ENCODE results near the gene IL17REL.

IL17REL gene

DNA sequence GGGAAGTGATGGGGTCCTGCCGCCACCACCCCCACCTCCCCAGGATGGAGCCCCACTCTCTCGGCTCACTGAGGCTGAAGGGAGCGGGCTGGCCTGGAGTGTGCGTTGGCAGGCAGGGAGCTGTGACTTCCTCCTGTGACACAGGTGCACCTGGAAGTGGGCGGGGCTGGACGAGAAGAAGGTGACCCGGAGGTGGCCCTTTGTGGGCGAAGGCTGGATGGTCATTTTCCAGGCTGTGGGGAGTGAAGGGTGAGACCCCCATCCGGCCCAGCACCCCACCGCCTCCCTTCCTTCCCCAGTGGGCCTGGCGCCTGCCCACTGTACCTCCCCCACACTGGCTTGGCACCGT lies 15.3 kb downstream of the IL17REL start:
- TF ChIP-seq POLR2AphosphoS5 (IDR thresholded peaks at IDR 0.05; ENCODE audit: low read depth, low read length) (no peak), SIN3A (IDR thresholded peaks at IDR 0.05; ENCODE audit: borderline replicate concordance, insufficient read depth, low read length) (no peak), TAF1 (IDR thresholded peaks at IDR 0.05; ENCODE audit: borderline replicate concordance, insufficient read depth, low read length) (no peak), FOXP2 (optimal IDR thresholded peaks at IDR 0.05; ENCODE audit: borderline replicate concordance, extremely low read depth, extremely low read length, insufficient read depth) (no peak)
- TF ChIP-seq, protein P1, sequence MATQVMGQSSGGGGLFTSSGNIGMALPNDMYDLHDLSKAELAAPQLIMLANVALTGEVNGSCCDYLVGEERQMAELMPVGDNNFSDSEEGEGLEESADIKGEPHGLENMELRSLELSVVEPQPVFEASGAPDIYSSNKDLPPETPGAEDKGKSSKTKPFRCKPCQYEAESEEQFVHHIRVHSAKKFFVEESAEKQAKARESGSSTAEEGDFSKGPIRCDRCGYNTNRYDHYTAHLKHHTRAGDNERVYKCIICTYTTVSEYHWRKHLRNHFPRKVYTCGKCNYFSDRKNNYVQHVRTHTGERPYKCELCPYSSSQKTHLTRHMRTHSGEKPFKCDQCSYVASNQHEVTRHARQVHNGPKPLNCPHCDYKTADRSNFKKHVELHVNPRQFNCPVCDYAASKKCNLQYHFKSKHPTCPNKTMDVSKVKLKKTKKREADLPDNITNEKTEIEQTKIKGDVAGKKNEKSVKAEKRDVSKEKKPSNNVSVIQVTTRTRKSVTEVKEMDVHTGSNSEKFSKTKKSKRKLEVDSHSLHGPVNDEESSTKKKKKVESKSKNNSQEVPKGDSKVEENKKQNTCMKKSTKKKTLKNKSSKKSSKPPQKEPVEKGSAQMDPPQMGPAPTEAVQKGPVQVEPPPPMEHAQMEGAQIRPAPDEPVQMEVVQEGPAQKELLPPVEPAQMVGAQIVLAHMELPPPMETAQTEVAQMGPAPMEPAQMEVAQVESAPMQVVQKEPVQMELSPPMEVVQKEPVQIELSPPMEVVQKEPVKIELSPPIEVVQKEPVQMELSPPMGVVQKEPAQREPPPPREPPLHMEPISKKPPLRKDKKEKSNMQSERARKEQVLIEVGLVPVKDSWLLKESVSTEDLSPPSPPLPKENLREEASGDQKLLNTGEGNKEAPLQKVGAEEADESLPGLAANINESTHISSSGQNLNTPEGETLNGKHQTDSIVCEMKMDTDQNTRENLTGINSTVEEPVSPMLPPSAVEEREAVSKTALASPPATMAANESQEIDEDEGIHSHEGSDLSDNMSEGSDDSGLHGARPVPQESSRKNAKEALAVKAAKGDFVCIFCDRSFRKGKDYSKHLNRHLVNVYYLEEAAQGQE (IDR thresholded peaks at IDR 0.05; ENCODE audit: insufficient read depth in 1 of 2, low read depth in 2 of 2, low read length in 2 of 2) = no peak

DNA sequence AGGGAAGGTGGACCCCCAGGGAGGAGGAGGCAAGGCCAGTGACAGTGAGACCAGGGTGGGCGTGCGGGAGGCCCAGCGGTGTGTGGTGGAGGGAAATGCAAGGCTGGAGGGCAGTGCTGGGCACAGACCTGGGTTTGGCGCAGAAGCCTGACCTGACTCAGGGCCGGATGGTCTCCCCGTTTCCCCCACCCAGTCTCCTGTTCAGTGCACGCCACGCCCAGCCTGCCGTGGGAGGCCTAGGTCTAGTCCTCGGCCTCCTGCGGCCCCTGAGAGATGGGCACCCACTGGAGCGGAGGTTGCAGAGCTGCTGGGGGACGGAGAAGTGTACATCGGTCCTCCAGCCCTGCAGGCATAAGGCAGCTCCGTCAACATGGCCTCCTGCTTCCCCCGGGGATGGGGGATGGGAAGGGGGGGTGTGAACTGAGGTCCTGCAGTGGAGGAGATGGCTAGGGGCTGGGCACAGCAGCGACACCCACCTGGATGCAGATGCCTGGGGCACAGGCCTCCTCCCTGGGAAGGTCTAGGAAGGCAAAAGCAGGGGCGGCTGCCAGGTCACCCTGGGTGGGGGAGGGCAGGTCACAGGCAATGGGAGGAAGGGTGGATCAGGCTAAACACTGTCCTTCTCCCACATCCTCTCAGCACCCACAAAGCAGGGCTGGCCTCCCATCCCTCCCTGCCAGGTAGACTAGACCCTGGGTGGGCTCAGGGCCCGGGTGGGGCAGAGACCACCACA lies 15.9 kb downstream of the IL17REL start:
- TF ChIP-seq TAF1 (IDR thresholded peaks at IDR 0.05; ENCODE audit: borderline replicate concordance, insufficient read depth, low read length) (no peak), POLR2AphosphoS5 (IDR thresholded peaks at IDR 0.05; ENCODE audit: low read depth, low read length) (no peak)
- TF ChIP-seq, protein P1 (IDR thresholded peaks at IDR 0.05; ENCODE audit: insufficient read depth in 1 of 2, low read depth in 2 of 2, low read length in 2 of 2) = no peak

DNA sequence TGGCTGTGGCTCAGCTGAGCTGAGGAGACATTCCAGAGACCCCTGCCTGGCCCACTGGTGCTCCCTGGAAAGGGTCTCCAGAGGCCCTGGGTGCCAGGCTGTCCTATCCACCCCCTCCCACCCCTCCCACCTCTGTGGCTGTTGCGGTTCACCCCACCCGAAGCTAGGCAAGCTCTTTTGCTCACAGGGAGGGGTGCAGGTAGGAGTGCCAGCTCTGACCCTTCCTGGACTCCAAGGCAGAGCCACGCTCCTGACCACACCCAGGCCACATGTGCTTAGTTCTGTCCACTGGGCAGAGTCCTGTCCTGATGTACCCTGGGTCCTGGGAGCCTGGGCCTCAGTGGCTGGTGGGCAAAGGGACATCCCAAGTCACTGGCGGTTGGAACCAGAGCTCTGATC lies 16.4 kb downstream of the IL17REL start:
- TF ChIP-seq, protein P1 (IDR thresholded peaks at IDR 0.05; ENCODE audit: insufficient read depth in 1 of 2, low read depth in 2 of 2, low read length in 2 of 2) = no peak
- TF ChIP-seq POLR2AphosphoS5 (IDR thresholded peaks at IDR 0.05; ENCODE audit: low read depth, low read length) (no peak), FOXP2 (optimal IDR thresholded peaks at IDR 0.05; ENCODE audit: borderline replicate concordance, extremely low read depth, extremely low read length, insufficient read depth) (no peak), SIN3A (IDR thresholded peaks at IDR 0.05; ENCODE audit: borderline replicate concordance, insufficient read depth, low read length) (no peak), TAF1 (IDR thresholded peaks at IDR 0.05; ENCODE audit: borderline replicate concordance, insufficient read depth, low read length) (no peak)

DNA sequence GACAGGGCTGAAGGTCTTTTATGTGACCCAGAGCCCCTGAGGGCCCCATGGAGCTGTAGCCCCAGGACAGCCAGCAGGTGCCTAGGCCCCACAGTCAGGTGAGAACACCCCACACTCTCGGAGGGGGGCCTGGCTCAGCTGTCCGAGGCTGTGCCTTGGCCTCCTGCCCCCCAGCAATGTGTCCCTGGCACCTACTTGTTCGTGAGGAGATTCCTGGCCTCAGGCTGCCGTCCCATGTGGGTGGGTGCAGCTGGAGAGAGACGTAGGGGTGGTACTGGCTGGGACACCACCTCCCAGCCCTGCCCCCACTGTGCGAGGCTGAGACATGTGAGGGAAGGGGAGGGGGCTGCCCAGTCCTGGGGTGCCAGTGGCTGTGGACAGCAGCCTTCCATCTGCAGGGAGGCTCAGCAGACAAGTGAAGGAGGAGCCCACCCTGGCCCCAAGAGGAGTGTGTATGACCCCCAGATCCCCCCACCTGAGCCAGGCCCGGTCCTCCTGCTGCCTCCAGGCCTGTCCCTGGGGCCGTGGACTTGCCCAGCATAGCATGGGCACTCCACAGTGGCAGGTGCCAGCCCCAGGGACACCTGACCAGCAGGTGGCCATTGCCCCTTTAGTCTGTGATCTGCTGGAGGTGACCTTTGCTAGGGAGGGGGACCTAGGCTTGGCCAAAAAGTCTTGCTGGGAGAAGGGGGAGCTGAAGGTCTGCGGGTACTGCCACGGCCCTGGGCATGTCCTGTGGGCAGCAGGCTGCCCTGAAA lies 17.0 kb downstream of the IL17REL start:
- TF ChIP-seq, protein P1 (IDR thresholded peaks at IDR 0.05; ENCODE audit: insufficient read depth in 1 of 2, low read depth in 2 of 2, low read length in 2 of 2) = no peak
- TF ChIP-seq TAF1 (IDR thresholded peaks at IDR 0.05; ENCODE audit: borderline replicate concordance, insufficient read depth, low read length) (no peak), POLR2AphosphoS5 (IDR thresholded peaks at IDR 0.05; ENCODE audit: low read depth, low read length) (no peak), FOXP2 (optimal IDR thresholded peaks at IDR 0.05; ENCODE audit: borderline replicate concordance, extremely low read depth, extremely low read length, insufficient read depth) (no peak), SIN3A (IDR thresholded peaks at IDR 0.05; ENCODE audit: borderline replicate concordance, insufficient read depth, low read length) (no peak)

Data from PFSK-1 (cell line).